GM12891 (cell line): ENCODE results near the gene SH3TC1.

ENCODE experiments used
- PAX5 ChIP-seq: IDR thresholded peaks from 2 replicates; pipeline ENCODE4 v1.6.1; 2011; ENCODE audit warnings: low read length, moderate library complexity, mild to moderate bottlenecking; ENCODE audit not compliant: insufficient read depth, severe bottlenecking
- POLR2A ChIP-seq: IDR thresholded peaks from 2 replicates; pipeline ENCODE4 v1.6.1; 2011; ENCODE audit warnings: low read depth, low read length, control low read depth
- POLR2AphosphoS5 ChIP-seq: IDR thresholded peaks from 2 replicates; pipeline ENCODE4 v1.6.1; 2011; ENCODE audit warnings: low read depth, low read length, control low read depth
- POU2F2 ChIP-seq: IDR thresholded peaks from 2 replicates; pipeline ENCODE4 v1.6.1; 2011; ENCODE audit warnings: low read depth, mild to moderate bottlenecking, control low read depth, low read length, moderate library complexity
- TAF1 ChIP-seq: IDR thresholded peaks from 2 replicates; pipeline ENCODE4 v1.6.1; 2011; ENCODE audit warnings: low read depth, low read length, control low read depth

GRCh38 chr4:8177552-8177951 lies 21.5 kb upstream of the SH3TC1 start:
- no peak for TF ChIP-seq POLR2A
- no peak for TF ChIP-seq PAX5
- TF ChIP-seq POLR2AphosphoS5: no peak
- TF ChIP-seq TAF1: no peak
- TF ChIP-seq POU2F2: no peak
